ENCODE results near the gene TXLNG. TPM values are rescaled to one million over a fixed set of nuclear protein-coding genes. Genes with fewer than 3 reads are reported as not detected.

The TXLNG gene
- total and polyA plus RNA-seq, 2 of the 4 experiments (the other 2 are of a cell fraction), result 7.0 to 9.7 TPM

GRCh38 chrX:16750136-16750535, 36.1 kb upstream of the TXLNG start:
- intact Hi-C loops (cut with micrococcal nuclease) (no loop called here), dilution Hi-C loops (cut with HindIII; ENCODE audit: low sequenced_read_pairs, unreplicated experiment) (no loop called here), in situ Hi-C loops (cut with MboI; ENCODE audit: low sequenced_read_pairs) (no loop called here)
- POLR2A ChIA-PET (ENCODE audit: unreplicated experiment), result no interaction called here
- Histone ChIP-seq H3K9me3 (ENCODE audit: control insufficient read depth, insufficient read depth, low read length) (no peaks in the 10 kb centered on the region), H3K18ac (ENCODE audit: low read depth, low read length) (no peak overlapping the region), H3K4me1 (ENCODE audit: control insufficient read depth, insufficient read depth, low read length) (no peaks in the 10 kb centered on the region), H3K4me3 (ENCODE audit: insufficient read depth, low read depth, low read length) (no peak overlapping the region), H2BK120ac (ENCODE audit: low read depth, low read length) (no peak overlapping the region), H4K8ac (ENCODE audit: low read depth in 2 of 2, low read length in 2 of 2) (no peak overlapping the region), H4K91ac (ENCODE audit: insufficient read depth, low read depth, low read length) (no peak overlapping the region), H3K27ac (ENCODE audit: insufficient read depth, low read length) (no peak overlapping the region), H2BK15ac (ENCODE audit: low read depth, low read length) (no peak overlapping the region), H4K20me1 (ENCODE audit: insufficient read depth, low read length) (no peaks in the 10 kb centered on the region), H3K9me1 (ENCODE audit: insufficient read depth, low read length) (0 out of 2 replicates have a peak, but pooled peaks cover 4% of the 10 kb centered on the region), H4K5ac (ENCODE audit: low read depth, low read length) (no peak overlapping the region), H2AK5ac (ENCODE audit: low read depth, low read length) (no peak overlapping the region), H3K4ac (ENCODE audit: low read depth, low read length) (no peak overlapping the region), H3K56ac (ENCODE audit: extremely low read depth, insufficient read depth, low read length) (no peak overlapping the region), H3K79me1 (ENCODE audit: low read depth in 1 of 2, low read length in 2 of 2) (peaks cover 5 to 7% of the 10 kb centered on the region in 2 experiments; a peak in 3 of 4 replicates), H2AFZ (replicated peaks; ENCODE audit: low read length, poor library complexity) (no peak overlapping the region), H3K14ac (replicated peaks; ENCODE audit: low read depth, low read length) (no peak overlapping the region), H2BK20ac (ENCODE audit: low read depth, low read length) (no peak overlapping the region), H3K36me3 (ENCODE audit: control insufficient read depth, insufficient read depth, low read length) (peaks cover 33% of the 10 kb centered on the region), H3K27me3 (ENCODE audit: control insufficient read depth, insufficient read depth, low read length) (no peaks in the 10 kb centered on the region), H3K9ac (ENCODE audit: low read depth, low read length) (no peak overlapping the region), H3K23ac (ENCODE audit: low read depth, low read length) (no peak overlapping the region), H2BK5ac (ENCODE audit: low read depth, low read length, poor library complexity, severe bottlenecking) (no peak overlapping the region), H2AK9ac (replicated peaks; ENCODE audit: low read depth, low read length, poor library complexity) (no peak overlapping the region), H3K4me2 (ENCODE audit: low read depth, low read length) (no peak overlapping the region)
- ATAC-seq (ENCODE audit: low read depth), result no peak
- WGBS, 2 experiments (ENCODE audit: extremely low coverage in 2 of 2, insufficient read length in 1 of 2), result no CpG with 5 or more reads among the region's 7 CpGs
- TF ChIP-seq MAFK (IDR thresholded peaks at IDR 0.05; ENCODE audit: low read depth, low read length) (no peak), USF2 (IDR thresholded peaks at IDR 0.05; ENCODE audit: low read depth, low read length) (no peak), CTCF (conservative IDR thresholded peaks at IDR 0.05; ENCODE audit: low read depth, low read length) (no peak), CHD1 (IDR thresholded peaks at IDR 0.05; ENCODE audit: low read depth, low read length) (no peak), MAZ (IDR thresholded peaks at IDR 0.05; ENCODE audit: borderline replicate concordance, low read depth, low read length) (no peak), RFX5 (IDR thresholded peaks at IDR 0.05; ENCODE audit: low read depth, low read length) (no peak), CEBPB (IDR thresholded peaks at IDR 0.05; ENCODE audit: low read depth, low read length) (no peak), BHLHE40 (IDR thresholded peaks at IDR 0.05; ENCODE audit: low read depth, low read length) (no peak), SMC3 (IDR thresholded peaks at IDR 0.05; ENCODE audit: low read depth, low read length) (no peak), RAD21 (IDR thresholded peaks at IDR 0.05; ENCODE audit: low read length) (no peak), ELK1 (IDR thresholded peaks at IDR 0.05; ENCODE audit: borderline replicate concordance, low read depth, low read length) (no peak)
- no peak for DNase-seq
- CTCF ChIA-PET, result no interaction called here
- BruUV-seq (replicated peaks), result TSS peak; percentile 37

All from IMR-90 (cell line).